ENCODE measurements around the gene CLUH. TPM values are rescaled to one million over a fixed set of nuclear protein-coding genes. Genes with fewer than 3 reads are reported as not detected.

The CLUH gene
- polyA plus RNA-seq, 1 donor (not counting 4 experiments of a cell fraction or from before 2014, with no cell fraction given), result 24.0 TPM

DNA sequence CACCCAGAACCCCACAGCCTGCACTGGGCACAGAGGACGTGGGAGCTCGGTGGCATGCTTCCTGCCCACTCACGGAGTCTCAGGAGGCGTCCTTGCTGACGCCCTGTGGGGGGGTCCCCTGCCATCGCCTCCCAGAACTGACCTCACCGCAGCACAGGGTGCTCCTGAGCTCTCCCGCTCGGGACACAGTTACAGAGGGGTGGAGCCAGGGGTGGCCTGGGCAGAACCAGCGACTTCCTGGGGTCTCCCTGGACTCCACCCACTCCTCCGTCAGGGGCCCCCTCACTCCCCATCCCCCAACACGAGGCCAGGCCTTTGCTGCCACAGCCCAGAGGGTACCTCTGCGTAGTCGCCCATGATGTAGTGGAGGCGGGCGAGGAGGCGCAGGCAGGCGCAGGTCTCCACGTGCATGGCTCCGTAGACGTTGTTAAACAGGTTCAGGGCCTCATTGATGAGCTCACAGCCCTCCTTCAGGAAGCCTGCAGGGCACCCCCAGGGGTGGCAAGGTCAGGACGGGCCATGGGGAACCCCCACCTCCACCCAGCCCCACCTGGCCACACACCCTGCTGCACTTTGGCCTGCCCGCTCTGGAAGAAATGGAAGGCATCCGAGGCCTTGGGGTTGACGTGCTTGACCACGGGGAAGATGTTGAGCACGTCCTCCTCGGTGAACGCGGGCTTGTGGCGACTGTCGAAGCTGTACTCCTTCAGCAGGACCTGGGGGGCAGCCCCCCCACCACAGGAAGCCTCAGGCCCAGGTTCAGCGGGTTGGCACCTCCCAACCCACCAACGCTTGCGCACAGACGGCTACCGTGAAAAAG lies 17.8 kb downstream of the CLUH start:
- Histone ChIP-seq H3K27ac (ENCODE audit: control insufficient read depth, insufficient read depth, low read length) (no peak overlapping the region), H3K9ac (ENCODE audit: control insufficient read depth, extremely low read depth, insufficient read depth, low read length) (no peak overlapping the region), H3K79me2 (ENCODE audit: control insufficient read depth, insufficient read depth, low read length) (peaks cover 2% of the 10 kb centered on the region), H3K9me3 (ENCODE audit: control insufficient read depth, low read depth, low read length) (no peaks in the 10 kb centered on the region), H4K20me1 (ENCODE audit: control insufficient read depth, extremely low read depth, insufficient read depth, low read length) (no peaks in the 10 kb centered on the region), H3K4me2 (ENCODE audit: control insufficient read depth, extremely low read depth, insufficient read depth, low read depth, low read length) (no peak overlapping the region), H3K4me1 (ENCODE audit: control insufficient read depth, extremely low read depth, insufficient read depth, low read length) (no peaks in the 10 kb centered on the region), H2AFZ (ENCODE audit: control insufficient read depth, low read length) (no peak overlapping the region), H3K9me1 (ENCODE audit: control insufficient read depth, extremely low read depth, insufficient read depth, low read length) (no peaks in the 10 kb centered on the region), H3K36me3 (ENCODE audit: control insufficient read depth in 2 of 2, extremely low read depth in 1 of 2, insufficient read depth in 2 of 2, low read length in 2 of 2) (peaks cover 29% of the 10 kb centered on the region in 2 experiments), H3K27me3 (ENCODE audit: control insufficient read depth, extremely low read depth, insufficient read depth, low read length) (no peaks in the 10 kb centered on the region), H3K4me3 (ENCODE audit: control insufficient read depth in 2 of 3, extremely low read depth in 1 of 3, insufficient read depth in 2 of 3, low read depth in 1 of 3, low read length in 3 of 3) (no peak overlapping the region)
- TF ChIP-seq CTCF (optimal IDR thresholded peaks at IDR 0.05 in 1 of 3, IDR thresholded peaks at IDR 0.05 in 1 of 3, conservative IDR thresholded peaks at IDR 0.05 in 1 of 3; ENCODE audit: extremely low read depth in 1 of 3, insufficient read depth in 2 of 3, low read length in 3 of 3) (no peak), EZH2 (IDR thresholded peaks at IDR 0.05; ENCODE audit: low read length) (no peak)
- dilution Hi-C loops (cut with MboI; ENCODE audit: extremely low pct_ligation_motif_present, low sequenced_read_pairs), result no loop called here
- FAIRE-seq (no peak), DNase-seq (ENCODE audit: low read depth, low spot score) (no peak)

- H3K79me2 ChIP-seq (ENCODE audit: control insufficient read depth, insufficient read depth, low read length), result no peaks in the 10 kb centered on the region
- no peak overlapping the region for H3K4me3 ChIP-seq (ENCODE audit: control insufficient read depth in 2 of 3, extremely low read depth in 1 of 3, insufficient read depth in 2 of 3, low read depth in 1 of 3, low read length in 3 of 3)
- no peak overlapping the region for H2AFZ ChIP-seq (ENCODE audit: control insufficient read depth, low read length)
- no peaks in the 10 kb centered on the region for H3K9me3 ChIP-seq (ENCODE audit: control insufficient read depth, low read depth, low read length)
- H3K36me3 ChIP-seq (ENCODE audit: control insufficient read depth in 2 of 2, extremely low read depth in 1 of 2, insufficient read depth in 2 of 2, low read length in 2 of 2), result peaks cover 24 to 27% of the 10 kb centered on the region in 2 experiments
- H3K4me1 ChIP-seq (ENCODE audit: control insufficient read depth, extremely low read depth, insufficient read depth, low read length), result no peaks in the 10 kb centered on the region
- no peak overlapping the region for H3K9ac ChIP-seq (ENCODE audit: control insufficient read depth, extremely low read depth, insufficient read depth, low read length)
- H3K27ac ChIP-seq (ENCODE audit: control insufficient read depth, insufficient read depth, low read length), result no peak overlapping the region
- dilution Hi-C loops (cut with MboI; ENCODE audit: extremely low pct_ligation_motif_present, low sequenced_read_pairs), result no loop called here
- H3K27me3 ChIP-seq (ENCODE audit: control insufficient read depth, extremely low read depth, insufficient read depth, low read length), result no peaks in the 10 kb centered on the region
- no peaks in the 10 kb centered on the region for H4K20me1 ChIP-seq (ENCODE audit: control insufficient read depth, extremely low read depth, insufficient read depth, low read length)
- DNase-seq (ENCODE audit: low read depth, low spot score), result no peak
- no peak for TF ChIP-seq EZH2 (IDR thresholded peaks at IDR 0.05; ENCODE audit: low read length)
- TF ChIP-seq CTCF (optimal IDR thresholded peaks at IDR 0.05 in 1 of 3, IDR thresholded peaks at IDR 0.05 in 1 of 3, conservative IDR thresholded peaks at IDR 0.05 in 1 of 3; ENCODE audit: extremely low read depth in 1 of 3, insufficient read depth in 2 of 3, low read length in 3 of 3), result no peak
- H3K4me2 ChIP-seq (ENCODE audit: control insufficient read depth, extremely low read depth, insufficient read depth, low read depth, low read length), result no peak overlapping the region
- FAIRE-seq, result no peak
- H3K9me1 ChIP-seq (ENCODE audit: control insufficient read depth, extremely low read depth, insufficient read depth, low read length), result no peaks in the 10 kb centered on the region
Measured at GRCh38 chr17:2692781-2693135, 18.8 kb downstream of the CLUH start.

Data from keratinocyte (primary cell).